Upper lobe of left lung (tissue), 4 donors: ENCODE results near the gene LGALS4.

ENCODE experiments used
- EP300 ChIP-seq, 4 donors: sonication (generic); formaldehyde crosslinking; IDR thresholded peaks; one replicate each; pipeline ENCODE4 v1.5.1; 2017; ENCODE audit warnings: antibody characterized with exemption in 4 of 4, control low read depth in 2 of 4
- POLR2A ChIP-seq, 4 donors: fragments of 450-650 bp; IDR thresholded peaks; one replicate each; pipeline ENCODE4 v1.5.1; 2016 to 2017; ENCODE audit warnings: antibody characterized with exemption in 4 of 4, mild to moderate bottlenecking in 2 of 4
- POLR2AphosphoS5 ChIP-seq, 2 donors: sonication (generic); formaldehyde crosslinking; IDR thresholded peaks; one replicate each; pipeline ENCODE4 v1.5.1; 2017; ENCODE audit warnings: antibody characterized with exemption in 2 of 2
- TF ChIP-seq, protein P1 (sequence below), 6 experiments: fragments of 450-650 bp in 4 of 6; fragments of 200-600 bp in 2 of 6; sonication (generic) in 2 of 6; IDR thresholded peaks; one replicate each; pipeline ENCODE4 v1.5.1; 2016 to 2019; ENCODE audit warnings: antibody characterized with exemption in 6 of 6

DNA sequence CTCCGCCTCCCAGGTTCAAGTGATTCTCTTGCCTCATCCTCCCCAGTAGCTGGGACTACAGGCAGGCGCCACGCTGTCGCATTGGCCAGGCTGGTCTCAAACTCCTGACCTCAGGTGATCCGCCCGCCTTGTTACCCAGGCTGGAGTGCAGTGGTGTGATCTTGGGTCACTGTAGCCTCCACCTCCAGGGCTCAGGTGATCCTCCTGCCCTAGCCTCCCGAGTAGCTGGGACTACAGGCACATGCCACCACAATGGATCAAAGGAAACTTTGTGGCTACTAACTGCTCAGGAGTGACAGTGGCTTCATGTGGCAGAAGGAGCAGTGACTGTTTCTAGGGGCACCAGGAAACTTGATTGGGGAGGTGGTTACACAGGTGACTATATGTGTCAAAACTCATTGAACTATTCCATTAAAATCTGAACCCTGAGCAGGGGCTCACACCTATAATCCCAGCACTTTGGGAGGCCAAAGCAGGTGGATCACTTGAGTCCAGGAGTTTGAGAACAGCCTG lies 27.5 kb downstream of the LGALS4 start:
- TF ChIP-seq, protein P1, sequence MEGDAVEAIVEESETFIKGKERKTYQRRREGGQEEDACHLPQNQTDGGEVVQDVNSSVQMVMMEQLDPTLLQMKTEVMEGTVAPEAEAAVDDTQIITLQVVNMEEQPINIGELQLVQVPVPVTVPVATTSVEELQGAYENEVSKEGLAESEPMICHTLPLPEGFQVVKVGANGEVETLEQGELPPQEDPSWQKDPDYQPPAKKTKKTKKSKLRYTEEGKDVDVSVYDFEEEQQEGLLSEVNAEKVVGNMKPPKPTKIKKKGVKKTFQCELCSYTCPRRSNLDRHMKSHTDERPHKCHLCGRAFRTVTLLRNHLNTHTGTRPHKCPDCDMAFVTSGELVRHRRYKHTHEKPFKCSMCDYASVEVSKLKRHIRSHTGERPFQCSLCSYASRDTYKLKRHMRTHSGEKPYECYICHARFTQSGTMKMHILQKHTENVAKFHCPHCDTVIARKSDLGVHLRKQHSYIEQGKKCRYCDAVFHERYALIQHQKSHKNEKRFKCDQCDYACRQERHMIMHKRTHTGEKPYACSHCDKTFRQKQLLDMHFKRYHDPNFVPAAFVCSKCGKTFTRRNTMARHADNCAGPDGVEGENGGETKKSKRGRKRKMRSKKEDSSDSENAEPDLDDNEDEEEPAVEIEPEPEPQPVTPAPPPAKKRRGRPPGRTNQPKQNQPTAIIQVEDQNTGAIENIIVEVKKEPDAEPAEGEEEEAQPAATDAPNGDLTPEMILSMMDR (IDR thresholded peaks at IDR 0.05): no peak
- no peak for TF ChIP-seq EP300 (IDR thresholded peaks at IDR 0.05)
- TF ChIP-seq POLR2AphosphoS5 (IDR thresholded peaks at IDR 0.05): no peak
- no peak for TF ChIP-seq POLR2A (IDR thresholded peaks at IDR 0.05)
